ENCODE measurements around the gene AWAT2.

Gene AWAT2, protein sequence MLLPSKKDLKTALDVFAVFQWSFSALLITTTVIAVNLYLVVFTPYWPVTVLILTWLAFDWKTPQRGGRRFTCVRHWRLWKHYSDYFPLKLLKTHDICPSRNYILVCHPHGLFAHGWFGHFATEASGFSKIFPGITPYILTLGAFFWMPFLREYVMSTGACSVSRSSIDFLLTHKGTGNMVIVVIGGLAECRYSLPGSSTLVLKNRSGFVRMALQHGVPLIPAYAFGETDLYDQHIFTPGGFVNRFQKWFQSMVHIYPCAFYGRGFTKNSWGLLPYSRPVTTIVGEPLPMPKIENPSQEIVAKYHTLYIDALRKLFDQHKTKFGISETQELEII

DNA sequence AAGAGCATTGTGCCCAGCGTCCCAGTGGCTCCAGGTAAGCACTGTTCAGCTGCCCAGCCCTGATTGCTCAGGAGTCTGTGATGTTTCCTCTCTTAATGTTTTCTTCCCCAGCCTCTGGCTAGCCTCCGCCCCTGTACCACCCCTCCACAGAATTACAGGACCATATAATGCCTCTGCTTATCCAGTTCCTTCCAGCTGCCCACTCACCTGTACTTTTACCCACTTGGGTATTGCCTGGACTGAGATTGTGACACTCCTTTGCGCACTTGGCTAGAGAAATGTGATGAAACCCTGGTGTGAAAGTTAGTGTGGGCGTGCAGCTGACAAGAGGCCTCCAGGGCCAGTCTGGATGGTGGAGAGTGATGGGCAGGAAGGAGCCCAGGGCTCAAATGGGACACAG, at the start of gene AWAT2:
AWAT2 (minus strand) TSS at position 14 of the 400 bp plus-strand sequence; CDS start at position 8, 6 bp downstream.
- DNase-seq = no peak

DNA sequence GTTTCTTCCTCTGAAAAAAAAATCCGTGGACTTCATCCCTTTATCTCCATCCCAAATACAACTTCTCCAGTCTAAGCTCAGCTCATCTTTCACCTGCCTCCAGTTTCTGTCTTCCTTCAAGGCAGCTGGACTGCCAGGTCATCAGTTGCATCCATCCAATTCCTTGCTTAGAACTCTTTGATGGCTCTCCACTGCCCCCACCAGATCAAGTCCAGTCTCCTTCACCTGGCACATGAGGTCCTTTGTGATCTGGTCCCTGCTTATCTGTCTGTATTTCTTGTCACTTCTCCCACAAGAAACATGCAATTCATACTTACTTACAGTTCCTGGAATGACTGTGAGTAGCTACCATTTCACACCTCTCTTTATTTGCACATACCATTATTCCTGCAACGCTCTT, 46.3 kb upstream of the AWAT2 start:
- no peak for DNase-seq

DNA sequence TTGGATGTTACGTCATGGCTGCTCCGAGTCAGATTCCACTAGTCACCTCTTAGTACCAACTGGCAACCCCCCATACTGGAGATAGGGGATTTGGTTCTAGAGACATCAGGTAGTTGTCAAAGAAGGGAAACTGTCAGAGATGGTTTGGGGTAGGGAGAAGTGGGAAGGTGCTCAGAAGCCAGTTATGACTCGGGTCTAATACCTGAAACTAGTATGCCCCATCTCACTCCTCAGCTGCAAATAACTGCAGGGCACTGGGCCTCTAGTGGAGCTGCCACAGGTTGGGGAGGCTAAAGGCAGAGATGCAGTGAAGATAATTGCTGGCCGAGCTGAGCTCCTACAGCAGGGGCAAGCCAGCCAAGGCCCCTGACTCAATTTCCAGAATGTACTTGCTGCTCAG, 42.5 kb upstream of the AWAT2 start:
- no peak for DNase-seq

DNA sequence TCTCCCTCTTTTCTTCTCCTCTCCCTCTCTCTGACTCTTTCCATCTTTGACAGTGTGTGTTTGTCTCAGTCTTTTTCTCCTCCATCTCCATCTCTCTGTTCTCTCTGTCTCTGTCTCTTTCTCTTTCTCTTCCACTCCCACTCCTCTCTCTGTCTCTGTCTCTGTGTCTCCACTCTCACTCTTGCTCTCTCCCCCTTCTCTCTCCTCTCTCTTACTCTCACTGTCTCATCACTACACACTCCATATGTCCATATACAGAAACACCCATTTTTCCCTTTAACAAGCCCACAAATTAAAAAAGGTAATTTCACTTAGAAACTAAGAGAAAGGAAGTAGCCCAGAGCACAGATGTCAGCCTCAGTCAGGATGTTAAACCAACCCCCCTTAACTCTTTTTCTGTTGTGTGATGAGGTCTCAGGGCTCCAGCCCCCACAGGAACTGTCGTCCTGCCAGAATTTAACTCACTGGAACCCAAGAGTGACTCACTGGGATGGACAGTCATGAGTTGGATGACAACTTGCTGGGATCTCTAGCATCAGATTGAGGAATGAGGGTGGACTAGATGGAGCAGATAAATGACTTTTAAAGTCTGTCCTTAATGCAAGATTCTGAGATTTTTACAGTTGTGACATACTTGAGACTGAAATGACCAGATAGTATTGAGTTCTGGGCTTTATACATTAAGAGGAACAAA, 40.0 kb upstream of the AWAT2 start:
- no peak for DNase-seq

DNA sequence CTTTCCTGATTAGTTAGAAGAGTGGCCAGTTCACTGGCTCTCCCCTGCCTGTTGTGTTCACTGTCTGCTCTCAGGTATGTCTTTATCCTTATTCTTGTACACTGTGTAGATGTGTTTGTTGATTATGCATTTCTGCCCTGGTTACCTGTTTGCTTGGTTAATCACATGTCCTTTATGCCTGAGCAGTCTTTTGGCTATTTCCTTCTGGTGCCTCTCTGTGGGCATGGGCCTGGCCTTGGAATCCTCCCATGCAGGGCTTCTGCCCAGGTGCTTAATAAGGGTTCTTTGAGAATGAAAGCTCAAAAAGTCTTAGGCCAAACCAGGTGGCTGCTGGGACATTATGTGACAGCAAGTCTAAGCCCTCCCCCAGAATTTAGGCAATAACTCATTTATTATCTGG, 39.0 kb upstream of the AWAT2 start:
- DNase-seq = no peak

DNA sequence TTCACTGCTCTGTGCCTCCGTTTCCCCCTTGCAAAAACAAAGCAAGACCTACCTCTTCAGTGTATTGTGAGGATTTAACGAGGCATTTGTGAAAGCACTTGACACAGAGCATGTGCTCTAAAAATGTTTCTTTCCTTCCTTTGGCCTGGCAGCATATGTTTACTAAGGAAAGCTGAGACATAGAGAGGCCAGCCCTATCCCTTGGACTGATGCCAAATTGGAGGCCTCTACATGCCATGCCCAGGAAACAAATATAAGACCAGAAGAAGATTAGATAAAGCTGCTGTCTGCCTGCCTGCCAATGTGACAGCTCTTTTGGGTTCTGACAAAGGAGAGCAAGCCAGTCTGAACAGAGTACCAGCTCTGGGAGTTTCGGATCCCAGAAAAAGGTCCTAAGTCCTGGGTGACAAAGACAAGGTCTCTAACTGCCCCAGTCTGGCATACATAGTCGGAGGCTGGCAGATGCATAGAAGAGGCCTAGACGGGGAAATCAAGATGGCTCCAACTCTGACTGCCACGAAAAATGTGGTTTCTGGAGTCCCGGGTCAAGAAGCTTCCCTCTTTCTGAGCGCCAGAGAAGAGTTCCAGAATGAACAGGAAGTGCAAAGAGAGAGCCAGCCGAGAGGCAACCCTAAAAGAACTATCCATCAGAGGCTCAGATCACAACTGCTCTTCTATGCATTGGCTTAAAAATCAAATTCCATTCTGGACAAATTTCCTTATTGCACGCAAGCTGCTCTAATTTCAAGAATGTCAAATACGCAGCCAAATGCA, 38.3 kb upstream of the AWAT2 start:
- no peak for DNase-seq

DNA sequence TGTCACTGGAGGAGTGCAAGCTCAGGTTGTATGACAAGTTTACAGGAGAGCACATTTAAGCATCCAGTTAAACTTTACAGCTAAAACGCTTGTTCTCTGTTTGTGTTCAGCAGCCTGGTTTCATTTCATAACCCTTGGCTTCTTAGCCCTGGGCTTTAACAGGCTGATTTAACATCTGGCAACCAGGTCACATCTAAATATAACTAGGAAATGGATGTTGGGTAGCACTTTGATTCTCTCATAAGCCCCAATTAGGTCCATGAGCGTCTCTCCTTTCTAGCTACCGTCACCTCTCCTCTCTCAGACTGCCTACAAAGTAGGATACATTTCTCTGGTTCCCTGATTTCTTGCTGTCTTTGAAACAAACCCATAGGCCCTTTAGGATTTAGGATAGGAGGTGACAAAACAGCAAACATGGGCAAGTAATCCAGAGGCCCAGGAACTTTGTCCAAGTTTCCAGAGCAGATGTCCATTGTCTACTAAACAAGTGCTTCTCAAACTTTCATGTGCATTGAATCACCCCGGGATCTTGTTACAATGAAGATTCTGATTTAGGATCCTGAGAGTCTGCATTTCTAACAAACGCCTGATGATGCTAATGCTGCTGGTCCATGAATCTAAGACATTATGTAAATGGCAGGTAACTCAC, 35.0 kb upstream of the AWAT2 start:
- no peak for DNase-seq

DNA sequence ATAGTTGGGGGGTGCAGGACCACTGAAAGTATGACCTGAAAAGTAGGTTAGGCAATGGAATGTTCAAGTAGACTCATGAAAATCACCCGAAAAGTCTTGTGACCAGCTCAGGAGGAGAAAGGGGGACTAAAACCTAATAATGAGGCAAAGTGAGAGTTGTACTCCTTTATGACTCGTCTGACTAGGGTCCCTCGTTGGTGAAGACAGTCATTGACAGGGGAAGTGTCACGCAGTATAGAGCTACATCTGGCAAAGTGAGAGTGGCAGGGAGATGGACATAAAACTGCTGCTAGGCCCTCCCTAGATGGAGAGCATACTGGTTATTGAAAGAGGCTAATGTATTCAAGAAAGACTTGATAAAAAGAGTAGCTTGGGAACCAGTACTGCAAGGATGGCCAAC, 33.0 kb upstream of the AWAT2 start:
- no peak for DNase-seq

DNA sequence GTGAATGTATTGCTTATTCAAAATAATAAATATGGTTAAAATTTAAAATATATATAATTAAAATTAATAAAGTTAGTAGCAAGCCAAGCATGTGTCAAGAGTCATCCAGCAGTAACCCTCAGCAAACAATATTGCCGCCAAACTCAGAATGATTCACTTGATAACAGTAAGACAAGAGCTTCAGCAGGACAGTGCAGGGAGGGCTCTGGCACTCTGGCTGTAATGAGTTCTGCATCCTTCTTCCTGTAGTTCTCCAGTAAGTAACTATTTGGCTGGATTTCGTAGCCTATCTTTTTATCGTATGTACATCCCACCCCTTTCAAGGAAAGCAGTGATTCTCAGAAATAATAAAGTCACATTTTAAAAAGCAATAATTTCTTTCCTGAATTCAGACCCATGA, 30.1 kb upstream of the AWAT2 start:
- no peak for DNase-seq

DNA sequence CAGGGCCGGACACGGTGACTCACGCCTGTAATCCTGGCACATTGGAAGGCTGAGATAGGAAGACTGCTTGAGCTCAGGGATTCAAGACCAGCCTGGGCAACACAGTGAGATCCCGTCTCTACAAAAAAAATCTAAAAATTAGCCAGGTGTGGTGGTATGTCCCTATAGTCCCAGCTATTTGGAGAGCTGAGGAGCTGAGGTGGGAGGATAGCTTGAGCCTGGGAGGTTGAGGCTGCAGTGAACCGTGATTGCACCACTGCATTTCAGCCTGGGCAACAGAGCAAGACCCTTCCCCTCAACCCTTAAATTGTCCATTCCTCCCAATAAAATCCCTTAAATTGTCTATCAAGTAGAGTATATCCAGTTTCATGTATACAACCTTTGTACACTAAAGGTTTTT, 29.6 kb upstream of the AWAT2 start:
- no peak for DNase-seq

DNA sequence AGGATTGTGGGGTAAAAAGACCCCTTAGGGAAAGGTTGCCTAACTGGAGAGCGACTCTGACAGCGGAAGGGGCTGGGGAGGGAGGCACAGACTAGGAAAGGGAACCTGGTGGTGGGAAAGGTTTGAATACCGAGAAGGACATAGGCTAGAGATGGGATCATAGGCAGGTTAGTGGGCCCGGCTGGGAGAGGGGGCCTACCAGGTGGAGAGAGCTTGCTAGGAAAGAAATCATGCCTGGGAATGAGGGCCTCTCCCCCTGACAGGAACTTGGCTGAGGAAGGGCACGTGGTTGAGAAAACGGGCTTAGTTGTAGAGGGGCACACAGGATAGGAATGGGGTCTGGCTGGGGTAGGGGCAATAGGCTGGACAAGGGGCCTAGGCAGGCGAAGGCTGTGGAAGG, 16.9 kb upstream of the AWAT2 start:
- no peak for DNase-seq

DNA sequence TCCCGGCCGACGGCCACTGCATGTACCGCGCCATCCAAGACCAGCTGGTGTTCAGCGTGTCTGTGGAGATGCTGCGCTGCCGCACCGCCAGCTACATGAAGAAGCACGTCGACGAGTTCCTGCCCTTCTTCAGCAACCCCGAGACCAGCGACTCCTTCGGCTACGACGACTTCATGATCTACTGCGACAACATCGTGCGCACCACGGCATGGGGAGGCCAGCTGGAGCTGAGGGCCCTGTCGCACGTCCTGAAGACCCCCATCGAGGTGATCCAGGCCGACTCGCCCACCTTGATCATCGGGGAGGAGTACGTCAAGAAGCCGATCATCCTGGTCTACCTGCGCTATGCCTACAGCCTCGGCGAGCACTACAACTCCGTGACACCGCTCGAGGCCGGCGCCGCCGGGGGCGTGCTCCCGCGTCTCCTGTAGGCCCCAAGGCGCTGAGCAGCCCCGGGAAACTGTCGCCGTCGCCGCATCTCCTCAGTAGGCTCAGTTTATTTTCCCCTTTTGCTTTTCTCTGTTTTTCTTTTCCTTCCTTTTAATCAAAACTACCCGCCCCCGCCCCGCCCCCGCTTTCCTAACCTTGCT, 13.3 kb upstream of the AWAT2 start:
- DNase-seq = no peak

DNA sequence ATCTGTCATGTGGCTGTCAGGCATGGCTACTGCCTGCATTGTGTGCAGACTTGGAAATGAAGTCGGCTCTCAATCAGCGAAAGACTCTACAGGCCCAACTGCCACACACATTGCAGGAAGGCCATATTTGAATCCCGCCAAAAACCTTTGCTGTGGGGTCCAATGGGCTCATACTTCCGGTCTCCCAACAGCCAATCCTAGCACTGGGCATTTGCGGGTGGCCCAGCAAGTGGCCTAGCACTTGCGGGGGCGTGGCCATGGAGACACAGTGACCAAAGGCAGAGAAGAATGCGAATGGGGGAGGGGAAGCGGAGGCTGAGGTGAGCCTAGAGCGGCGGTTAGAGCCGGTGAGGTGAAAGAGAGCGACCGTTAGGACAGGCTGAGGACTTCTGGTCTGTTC, 12.3 kb upstream of the AWAT2 start, which contains the start of gene OTUD6A:
OTUD6A (plus strand) TSS at position 382 of the 400 bp plus-strand sequence. CDS start 68 bp downstream, outside the sequence.
- no peak for DNase-seq

DNA sequence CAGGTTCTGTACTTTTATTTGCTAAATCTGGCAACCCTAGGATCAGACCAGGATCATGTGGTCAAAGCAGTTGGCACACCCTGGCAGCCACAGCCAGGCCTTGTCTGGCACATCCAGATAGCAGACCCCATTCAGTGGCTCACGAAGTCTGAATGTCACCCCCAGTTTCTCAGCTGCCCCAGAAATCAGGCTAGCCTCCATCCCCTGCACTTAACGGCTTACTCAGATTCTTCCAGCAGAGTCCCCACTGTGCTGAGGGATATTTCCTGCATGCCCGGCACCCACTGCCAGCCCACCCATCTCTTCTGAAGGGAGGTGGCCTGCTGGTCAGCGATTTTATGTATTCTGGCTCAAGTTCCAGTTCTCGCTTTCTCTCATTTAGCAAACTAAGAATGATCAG, 4.7 kb upstream of the AWAT2 start:
- DNase-seq = no peak

DNA sequence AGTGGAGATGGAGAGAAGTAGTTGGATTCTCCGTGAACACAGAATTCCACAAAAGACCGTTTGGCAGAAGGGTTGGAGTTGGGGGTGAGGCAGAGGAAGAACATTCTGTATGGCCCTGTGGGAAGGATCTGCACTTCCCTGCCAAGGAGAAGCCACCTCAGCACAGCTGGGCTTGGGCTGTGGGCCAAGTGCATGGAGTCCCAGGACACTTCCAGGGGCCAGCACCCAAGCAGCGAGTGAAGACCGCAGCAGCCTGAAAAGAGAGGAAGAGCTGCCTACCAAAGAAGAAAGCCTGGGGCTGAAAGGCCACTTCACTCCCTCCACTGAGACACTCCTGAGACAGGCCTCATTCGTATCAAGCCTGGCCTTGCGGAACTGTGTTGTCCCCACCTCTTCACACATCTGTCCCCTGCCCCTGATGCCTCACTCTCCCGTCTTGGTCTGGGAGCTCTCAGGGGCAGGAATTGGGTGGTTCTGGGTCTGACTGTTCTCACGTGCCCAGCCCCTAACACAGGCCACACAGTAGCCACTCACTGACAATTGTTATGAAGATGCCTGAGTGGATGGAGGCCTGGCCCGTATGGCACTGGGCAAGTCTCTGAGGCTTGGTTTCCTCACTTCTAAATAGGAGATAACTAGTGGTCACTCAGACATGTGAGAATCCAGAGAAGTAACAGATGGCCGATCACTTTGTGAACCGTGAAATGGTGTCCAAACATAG, 3.3 kb upstream of the AWAT2 start:
- DNase-seq = no peak

DNA sequence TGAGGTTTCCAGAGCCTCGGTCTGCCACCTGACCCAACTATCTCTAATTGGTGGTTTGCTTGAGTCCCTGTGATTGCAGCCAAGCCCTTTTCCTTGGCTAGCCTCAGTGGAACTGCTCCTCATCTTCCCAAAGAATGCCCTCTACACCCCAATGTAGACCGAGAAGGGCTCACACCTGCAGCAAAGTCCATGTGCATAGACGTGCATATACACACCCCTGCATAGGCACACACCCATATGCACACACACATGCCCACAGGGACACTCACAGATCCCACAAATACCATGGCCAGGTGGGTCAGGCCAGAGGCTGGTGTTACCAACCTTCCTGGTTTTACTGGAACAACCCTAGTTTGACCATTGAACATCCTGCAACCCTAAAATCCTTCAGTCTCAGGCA, 332 bp downstream of the AWAT2 start:
- DNase-seq = no peak

DNA sequence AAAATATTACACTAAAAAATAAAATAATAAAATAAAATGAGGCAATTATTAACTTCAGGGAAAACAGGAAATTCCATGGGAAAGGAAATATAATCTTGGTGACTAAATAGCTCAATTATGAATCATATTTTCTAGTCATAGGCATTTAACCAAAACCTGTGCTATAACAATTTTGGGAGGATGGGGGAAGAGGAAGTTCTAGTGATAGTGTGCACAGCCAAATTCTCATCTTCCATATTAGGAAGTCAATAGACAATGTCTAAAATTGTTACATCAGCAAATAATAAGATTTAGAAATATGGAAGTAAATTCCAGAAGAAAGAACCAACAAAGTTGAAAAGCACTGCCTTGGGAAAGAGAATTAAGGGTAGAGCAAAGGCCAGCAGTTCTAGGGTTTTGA, 2.8 kb downstream of the AWAT2 start:
- DNase-seq = no peak

DNA sequence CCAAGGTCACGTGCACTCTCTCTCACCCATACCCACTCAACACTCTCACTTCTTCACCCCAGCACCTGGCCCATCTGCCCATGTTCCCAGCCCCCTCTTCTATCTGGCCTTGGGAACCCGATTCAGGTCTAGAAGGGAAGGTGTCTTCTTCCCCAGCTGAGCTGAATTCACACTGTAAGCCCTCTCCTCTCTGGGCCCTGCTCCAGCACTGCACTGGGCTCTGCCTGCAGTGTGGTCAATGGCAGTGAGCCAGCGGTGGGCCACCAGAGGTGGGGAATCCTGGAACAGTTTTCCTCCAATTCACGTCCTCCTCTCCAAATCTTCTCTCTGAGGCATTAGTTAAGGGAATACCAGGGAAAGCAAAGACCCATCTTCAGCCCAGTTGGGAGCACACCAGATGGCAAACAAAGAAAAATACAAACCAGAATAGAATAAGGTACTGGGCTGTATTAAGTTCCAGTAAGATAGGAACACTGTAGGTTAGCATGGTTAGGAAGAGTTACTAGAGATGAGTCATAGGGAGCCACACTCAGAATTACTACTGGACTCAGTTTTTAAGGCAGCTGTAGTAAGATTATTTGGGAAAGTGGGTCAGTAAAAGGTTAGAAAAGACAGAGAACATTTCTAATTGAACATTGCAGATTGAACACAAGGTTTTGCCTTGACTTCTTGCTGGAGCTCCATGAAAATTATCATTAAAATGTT, 5.0 kb downstream of the AWAT2 start:
- no peak for DNase-seq

DNA sequence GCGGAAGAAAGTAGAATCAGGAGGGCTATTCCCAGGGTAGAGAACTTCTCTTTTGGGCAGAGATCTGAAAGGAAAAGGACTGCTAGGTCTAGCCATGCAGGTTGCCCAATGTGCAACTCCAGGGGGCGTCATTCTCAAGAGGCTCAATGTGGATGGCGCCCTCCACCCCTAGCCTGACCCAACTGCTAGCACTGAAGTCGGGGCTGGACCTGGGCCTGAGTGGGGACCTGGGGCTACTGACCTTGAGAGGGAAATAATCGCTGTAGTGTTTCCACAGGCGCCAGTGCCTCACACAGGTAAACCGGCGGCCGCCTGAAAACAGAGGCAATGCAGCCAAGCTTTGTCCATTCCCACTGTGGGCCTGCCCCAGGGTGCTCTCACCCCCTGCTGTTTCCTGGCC, 6.1 kb downstream of the AWAT2 start:
- DNase-seq = no peak

DNA sequence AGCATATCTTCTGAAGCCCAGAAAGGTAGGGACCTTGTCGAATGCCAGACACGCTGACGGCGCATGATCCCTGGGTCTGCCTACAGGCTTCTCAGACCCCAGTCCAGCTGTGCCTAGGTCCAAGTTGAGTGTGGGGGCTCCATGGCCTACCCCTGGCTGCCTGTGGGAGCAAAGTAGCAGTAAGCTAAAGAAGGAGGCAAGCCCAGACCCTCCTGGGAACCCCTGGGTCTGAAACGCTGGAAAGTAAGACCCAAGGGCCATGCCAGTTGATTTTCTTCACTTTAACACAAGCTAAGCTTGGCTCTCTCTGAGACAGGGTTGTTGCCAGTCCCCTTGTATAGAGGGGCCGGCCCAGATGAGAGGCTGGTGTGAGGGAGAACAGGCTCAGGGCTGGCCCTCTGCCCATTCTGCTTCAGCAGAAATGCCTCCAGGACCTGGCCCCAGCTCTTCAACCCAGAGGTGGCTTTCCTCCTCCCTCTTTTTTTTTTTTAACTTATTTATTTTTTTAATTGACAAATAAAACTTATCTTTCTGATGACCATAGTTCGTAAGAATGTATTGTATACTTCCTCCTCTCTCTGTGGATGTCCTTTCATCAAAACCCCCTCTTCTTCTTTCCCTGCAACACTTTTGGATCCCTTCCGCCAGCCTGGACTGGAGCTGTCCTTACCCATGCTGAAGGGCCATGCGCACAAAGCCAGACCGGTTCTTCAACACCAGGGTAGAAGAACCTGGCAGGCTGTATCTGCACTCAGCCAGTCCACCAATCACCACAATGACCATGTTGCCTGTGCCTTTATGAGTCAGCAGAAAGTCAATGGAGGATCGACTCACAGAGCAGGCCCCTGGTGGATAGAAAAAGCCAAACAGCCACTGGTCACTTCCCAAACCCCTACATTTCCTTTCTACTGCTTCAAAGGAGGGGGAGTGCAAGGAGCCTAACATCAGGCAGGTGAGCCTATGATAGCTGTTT, 7.1 kb downstream of the AWAT2 start:
- DNase-seq = no peak
